Mesenchymal stem cell (in vitro differentiated cells and primary cell): ENCODE data around the gene SOSTDC1.
"Not testable (repeated sequence)": the region's sequence is repeated elsewhere in the genome, so short reads cannot be mapped to it uniquely, and the experiment has no call there.

ENCODE experiments used
- DNase-seq: peaks from one replicate; pipeline ENCODE4 v3.0.0-alpha.2; 2013
- H2AFZ ChIP-seq: one replicate; pipeline ENCODE4 v1.6.1; 2013; ENCODE audit warnings: low read depth, mild to moderate bottlenecking, control low read depth, inconsistent platforms, low read length, moderate library complexity
- H2AK5ac ChIP-seq: 2 replicates; pipeline ENCODE4 v1.6.1; 2013; ENCODE audit warnings: low read length, moderate library complexity, mild to moderate bottlenecking, inconsistent platforms; ENCODE audit not compliant: severe bottlenecking
- H2BK120ac ChIP-seq: one replicate; pipeline ENCODE4 v1.6.1; 2013; ENCODE audit warnings: low read depth, mild to moderate bottlenecking, inconsistent platforms, low read length, moderate library complexity
- H2BK12ac ChIP-seq, 2 experiments: one replicate each; pipeline ENCODE4 v1.6.1; 2013; ENCODE audit warnings: inconsistent platforms in 2 of 2, low read length in 2 of 2, mild to moderate bottlenecking in 2 of 2, moderate library complexity in 2 of 2, control low read depth in 1 of 2
- H2BK15ac ChIP-seq: one replicate; pipeline ENCODE4 v1.6.1; 2013; ENCODE audit warnings: mild to moderate bottlenecking, low read depth, inconsistent platforms; ENCODE audit not compliant: poor library complexity, severe bottlenecking
- H2BK5ac ChIP-seq: 2 replicates; pipeline ENCODE4 v1.6.1; 2013; ENCODE audit warnings: low read depth, mild to moderate bottlenecking, low read length, control low read depth, inconsistent platforms; ENCODE audit not compliant: poor library complexity, severe bottlenecking
- H3K14ac ChIP-seq, 2 experiments: one replicate each; pipeline ENCODE4 v1.6.1; 2013; ENCODE audit warnings: inconsistent platforms in 2 of 2, low read length in 2 of 2, control low read depth in 1 of 2, mild to moderate bottlenecking in 1 of 2, moderate library complexity in 1 of 2
- H3K18ac ChIP-seq, 2 experiments: one replicate each; pipeline ENCODE4 v1.6.1; 2013; ENCODE audit warnings: inconsistent platforms in 2 of 2, low read length in 2 of 2, control low read depth in 1 of 2, low read depth in 1 of 2, mild to moderate bottlenecking in 1 of 2
- H3K23ac ChIP-seq, 2 experiments: one replicate each; pipeline ENCODE4 v1.6.1; 2013; ENCODE audit warnings: inconsistent platforms in 2 of 2, low read length in 2 of 2, mild to moderate bottlenecking in 2 of 2, moderate library complexity in 2 of 2, control low read depth in 1 of 2
- H3K27ac ChIP-seq: 2 replicates; pipeline ENCODE4 v1.5.1; 2013; ENCODE audit warnings: mild to moderate bottlenecking, moderate library complexity, low read length, control low read depth, inconsistent platforms; ENCODE audit not compliant: poor library complexity, severe bottlenecking
- H3K27me3 ChIP-seq, 2 experiments: 2 replicates each; pipeline versions ENCODE4 v1.6.1 to v1.7.0; 2013; ENCODE audit warnings: low read length in 2 of 2, mild to moderate bottlenecking in 2 of 2, moderate library complexity in 2 of 2, control low read depth in 1 of 2, inconsistent platforms in 1 of 2; ENCODE audit not compliant: control insufficient read depth in 1 of 2, insufficient read depth in 1 of 2
- H3K36me3 ChIP-seq, 2 experiments: 2 replicates each; pipeline versions ENCODE4 v1.6.1 to v1.7.0; 2013; ENCODE audit warnings: low read length in 2 of 2, control low read depth in 1 of 2, inconsistent platforms in 1 of 2, low read depth in 1 of 2, mild to moderate bottlenecking in 1 of 2; ENCODE audit not compliant: insufficient read depth in 2 of 2, control insufficient read depth in 1 of 2
- H3K4ac ChIP-seq, 2 experiments: one replicate each; pipeline ENCODE4 v1.6.1; 2013; ENCODE audit warnings: inconsistent platforms in 2 of 2, low read length in 2 of 2, mild to moderate bottlenecking in 2 of 2, moderate library complexity in 2 of 2, control low read depth in 1 of 2, low read depth in 1 of 2
- H3K4me1 ChIP-seq: 2 replicates; pipeline ENCODE4 v1.6.1; 2013; ENCODE audit warnings: low read depth, low read length, control low read depth; ENCODE audit not compliant: control insufficient read depth, insufficient read depth
- H3K4me2 ChIP-seq: 2 replicates; pipeline ENCODE4 v1.6.1; 2013; ENCODE audit warnings: low read length, mild to moderate bottlenecking, inconsistent platforms; ENCODE audit not compliant: poor library complexity, severe bottlenecking
- H3K4me3 ChIP-seq, 2 experiments: 2 replicates each; pipeline versions ENCODE4 v1.5.1 to v1.7.0; 2013; ENCODE audit warnings: low read length in 2 of 2, mild to moderate bottlenecking in 2 of 2, control low read depth in 1 of 2, low read depth in 1 of 2; ENCODE audit not compliant: insufficient read depth in 1 of 2
- H3K79me1 ChIP-seq: replicated peaks from 2 replicates; pipeline ENCODE4 v1.6.1; 2013; ENCODE audit warnings: mild to moderate bottlenecking, control low read depth, low read length, inconsistent platforms; ENCODE audit not compliant: poor library complexity, severe bottlenecking
- H3K9ac ChIP-seq: 2 replicates; pipeline ENCODE4 v1.7.0; 2013; ENCODE audit warnings: mild to moderate bottlenecking, low read length, moderate library complexity
- H3K9me3 ChIP-seq: 2 replicates; pipeline ENCODE4 v1.7.0; 2013; ENCODE audit warnings: mild to moderate bottlenecking, low read length; ENCODE audit not compliant: control insufficient read depth
- H4K8ac ChIP-seq: one replicate; pipeline ENCODE4 v1.6.1; 2013; ENCODE audit warnings: inconsistent platforms, mild to moderate bottlenecking, low read length, moderate library complexity
- H4K91ac ChIP-seq: one replicate; pipeline ENCODE4 v1.6.1; 2013; ENCODE audit warnings: mild to moderate bottlenecking, low read length, inconsistent platforms
- WGBS: methylation state at CpG from one replicate; pipeline ENCODE4 v1.1.7; 2013; ENCODE audit warnings: mixed read lengths; 5-methylcytosine and 5-hydroxymethylcytosine counted together

Gene SOSTDC1

GRCh38 chr7:16463520-16463919 is 2.0 kb downstream of the SOSTDC1 start:
- Histone ChIP-seq H3K14ac (no peak overlapping the region), H4K8ac (no peak overlapping the region), H4K91ac (no peak overlapping the region), H3K4me3 (no peak overlapping the region), H3K4me2 (no peak overlapping the region), H2BK120ac (no peak overlapping the region), H3K18ac (no peak overlapping the region), H2BK15ac (no peak overlapping the region), H3K4ac (no peak overlapping the region), H3K4me1 (peaks cover 4% of the 10 kb centered on the region), H3K9ac (no peak overlapping the region), H3K36me3 (no peaks in the 10 kb centered on the region), H2BK5ac (no peak overlapping the region), H3K27me3 (no peaks in the 10 kb centered on the region), H2AK5ac (no peak overlapping the region), H2BK12ac (no peak overlapping the region), H3K9me3 (no peaks in the 10 kb centered on the region), H3K27ac (no peak overlapping the region), H2AFZ (no peak overlapping the region), H3K79me1 (no peaks in the 10 kb centered on the region), H3K23ac (no peak overlapping the region)
- DNase-seq: no peak
- 53% methylated on average over 1 of the region's 2 CpGs for WGBS

- no peak overlapping the region for H4K91ac ChIP-seq
- no peaks in the 10 kb centered on the region for H3K27me3 ChIP-seq
- H3K14ac ChIP-seq: no peak overlapping the region
- no peak overlapping the region for H2BK15ac ChIP-seq
- 96% methylated on average over 7 of the region's 7 CpGs for WGBS
- no peak overlapping the region for H2BK12ac ChIP-seq
- H3K4ac ChIP-seq: no peak overlapping the region
- H4K8ac ChIP-seq: no peak overlapping the region
- no peak overlapping the region for H2AK5ac ChIP-seq
- no peak for DNase-seq
- no peak overlapping the region for H3K4me2 ChIP-seq
- no peak overlapping the region for H3K27ac ChIP-seq
- H2BK5ac ChIP-seq: no peak overlapping the region
- no peak overlapping the region for H3K4me3 ChIP-seq
- no peaks in the 10 kb centered on the region for H3K9me3 ChIP-seq
- peaks cover 4% of the 10 kb centered on the region for H3K4me1 ChIP-seq
- no peak overlapping the region for H2BK120ac ChIP-seq
- H3K79me1 ChIP-seq: no peaks in the 10 kb centered on the region
- H2AFZ ChIP-seq: no peak overlapping the region
- no peaks in the 10 kb centered on the region for H3K36me3 ChIP-seq
- H3K23ac ChIP-seq: no peak overlapping the region
- H3K9ac ChIP-seq: no peak overlapping the region
- H3K18ac ChIP-seq: no peak overlapping the region
Measured at GRCh38 chr7:16462431-16462889, 3.1 kb downstream of the SOSTDC1 start.

GRCh38 chr7:16460789-16461493 is 4.6 kb downstream of the SOSTDC1 start:
- Histone ChIP-seq H2AK5ac (no peak overlapping the region), H3K4me1 (peaks cover 4% of the 10 kb centered on the region), H3K4ac (no peak overlapping the region), H2BK15ac (no peak overlapping the region), H3K79me1 (no peaks in the 10 kb centered on the region), H3K4me3 (no peak overlapping the region), H4K91ac (no peak overlapping the region), H3K36me3 (no peaks in the 10 kb centered on the region), H3K27ac (no peak overlapping the region), H3K14ac (no peak overlapping the region), H2BK120ac (no peak overlapping the region), H3K27me3 (no peaks in the 10 kb centered on the region), H2BK12ac (no peak overlapping the region), H2BK5ac (no peak overlapping the region), H3K23ac (no peak overlapping the region), H2AFZ (no peak overlapping the region), H3K18ac (no peak overlapping the region), H4K8ac (no peak overlapping the region), H3K9me3 (no peaks in the 10 kb centered on the region), H3K9ac (no peak overlapping the region), H3K4me2 (no peak overlapping the region)
- WGBS: 100% methylated on average over 1 of the region's 2 CpGs
- DNase-seq: no peak

GRCh38 chr7:16456303-16456702 is 9.2 kb downstream of the SOSTDC1 start:
- not testable (repeated sequence) for H4K8ac ChIP-seq, H3K23ac ChIP-seq, H2AK5ac ChIP-seq, H3K27me3 ChIP-seq, H3K4me3 ChIP-seq, DNase-seq, H2BK15ac ChIP-seq, H3K4me2 ChIP-seq, H3K9me3 ChIP-seq, H3K4ac ChIP-seq, H3K9ac ChIP-seq, H3K36me3 ChIP-seq, H2BK5ac ChIP-seq, H2BK12ac ChIP-seq, H2AFZ ChIP-seq, H3K27ac ChIP-seq, H3K4me1 ChIP-seq, H3K18ac ChIP-seq, H3K14ac ChIP-seq, H3K79me1 ChIP-seq, H4K91ac ChIP-seq, H2BK120ac ChIP-seq
- no CpG with 5 or more reads among the region's 1 CpG for WGBS
